Liver (tissue), 9 donors: ENCODE measurements around the gene POLR3G. TPM values are rescaled to one million over a fixed set of nuclear protein-coding genes. Genes with fewer than 3 reads are reported as not detected.

Experiments used
- DNase-seq: peaks from one replicate; pipeline ENCODE4 v3.0.0-alpha.2; 2017; ENCODE audit warnings: low spot score
- H3K27ac ChIP-seq, 2 donors: one replicate each; pipeline ENCODE4 v1.7.0; 2013; ENCODE audit warnings: inconsistent platforms in 2 of 2, low read length in 2 of 2, control low read depth in 1 of 2, low read depth in 1 of 2, mild to moderate bottlenecking in 1 of 2
- H3K27me3 ChIP-seq, 4 donors: one replicate each; pipeline versions ENCODE4 v1.6.1 to v1.7.0; 2013; ENCODE audit warnings: low read length in 3 of 4, inconsistent platforms in 1 of 4, mild to moderate bottlenecking in 1 of 4, moderate library complexity in 1 of 4; ENCODE audit not compliant: control insufficient read depth in 4 of 4, insufficient read depth in 4 of 4
- H3K36me3 ChIP-seq, 4 donors: one replicate each; pipeline versions ENCODE4 v1.6.1 to v1.7.0; 2013; ENCODE audit warnings: low read length in 3 of 4, mild to moderate bottlenecking in 3 of 4, low read depth in 1 of 4, moderate library complexity in 1 of 4; ENCODE audit not compliant: control insufficient read depth in 4 of 4, insufficient read depth in 3 of 4
- H3K4me1 ChIP-seq, 4 donors: one replicate each; pipeline versions ENCODE4 v1.6.1 to v1.7.0; 2013; ENCODE audit warnings: low read length in 3 of 4, mild to moderate bottlenecking in 3 of 4, moderate library complexity in 1 of 4; ENCODE audit not compliant: control insufficient read depth in 4 of 4, insufficient read depth in 4 of 4
- H3K4me3 ChIP-seq, 3 donors: one replicate each; pipeline versions ENCODE4 v1.6.1 to v1.7.0; 2013; ENCODE audit warnings: low read length in 3 of 3, control low read depth in 1 of 3, low read depth in 1 of 3, mild to moderate bottlenecking in 1 of 3
- H3K9ac ChIP-seq, 2 donors: one replicate each; pipeline ENCODE4 v1.7.0; 2013; ENCODE audit warnings: low read length in 2 of 2, mild to moderate bottlenecking in 2 of 2, moderate library complexity in 2 of 2, control low read depth in 1 of 2, low read depth in 1 of 2
- H3K9me3 ChIP-seq, 4 donors: one replicate each; pipeline versions ENCODE4 v1.6.1 to v1.7.0; 2013; ENCODE audit warnings: low read length in 3 of 4; ENCODE audit not compliant: control insufficient read depth in 4 of 4
- EGR1 ChIP-seq, 2 donors: IDR thresholded peaks; 2 replicates each; pipeline ENCODE4 v1.6.1; 2016 to 2018; ENCODE audit warnings: antibody characterized with exemption in 2 of 2, low read depth in 2 of 2
- FOXA1 ChIP-seq: IDR thresholded peaks from 2 replicates; pipeline ENCODE4 v1.6.1; 2016; ENCODE audit warnings: antibody characterized with exemption
- GABPA ChIP-seq, 2 donors: IDR thresholded peaks in 1 of 2; conservative IDR thresholded peaks in 1 of 2; 2 replicates each; pipeline ENCODE4 v1.6.1; 2016; ENCODE audit warnings: antibody characterized with exemption in 2 of 2, mild to moderate bottlenecking in 1 of 2, moderate library complexity in 1 of 2
- HNF4A ChIP-seq, 2 donors: conservative IDR thresholded peaks; 2 replicates each; pipeline ENCODE4 v1.6.1; 2016; ENCODE audit warnings: antibody characterized with exemption in 2 of 2, mild to moderate bottlenecking in 2 of 2
- HNF4G ChIP-seq: IDR thresholded peaks from 2 replicates; pipeline ENCODE4 v1.6.1; 2016; ENCODE audit warnings: antibody characterized with exemption
- JUND ChIP-seq, 2 donors: IDR thresholded peaks; 2 replicates each; pipeline ENCODE4 v1.6.1; 2016; ENCODE audit warnings: antibody characterized with exemption in 2 of 2
- NR2F2 ChIP-seq: IDR thresholded peaks from 2 replicates; pipeline ENCODE4 v1.6.1; 2016; ENCODE audit warnings: antibody characterized with exemption
- RAD21 ChIP-seq, 2 donors: IDR thresholded peaks; 2 replicates each; pipeline ENCODE4 v1.6.1; 2016; ENCODE audit warnings: antibody characterized with exemption in 2 of 2, mild to moderate bottlenecking in 2 of 2
- RXRA ChIP-seq, 2 donors: IDR thresholded peaks; 2 replicates each; pipeline ENCODE4 v1.6.1; 2017 to 2018; ENCODE audit warnings: antibody characterized with exemption in 2 of 2, mild to moderate bottlenecking in 1 of 2
- SP1 ChIP-seq: IDR thresholded peaks from 2 replicates; pipeline ENCODE4 v1.6.1; 2018; ENCODE audit warnings: antibody characterized with exemption, mild to moderate bottlenecking
- TAF1 ChIP-seq: conservative IDR thresholded peaks from 2 replicates; pipeline ENCODE4 v1.6.1; 2016; ENCODE audit warnings: antibody characterized with exemption, mild to moderate bottlenecking
- YY1 ChIP-seq: IDR thresholded peaks from 2 replicates; pipeline ENCODE4 v1.6.1; 2016; ENCODE audit warnings: antibody characterized with exemption, mild to moderate bottlenecking
- WGBS: extraction: QIAGEN DNeasy Blood & Tissue Kit; methylation state at CpG from one replicate; pipeline ENCODE4 v1.1.7; 2013; 5-methylcytosine and 5-hydroxymethylcytosine counted together
- polyA plus RNA-seq, 2 donors: library from polyadenylated mRNA; stranded (reverse) in 1 of 2; unstranded in 1 of 2; fragments of 200-250 nt in 1 of 2; fragments of >200 nt in 1 of 2; fragmentation: Nextera tagmentation in 1 of 2; extraction: Ambion mirVana in 1 of 2; gene quantifications; one replicate each; pipeline versions ENCODE4 v1.2.1 to v1.2.3, GENCODE V29; 2013 to 2015
- total RNA-seq, 2 donors: library from RNA; depleted of rRNA; stranded (reverse); fragments of >200 nt; gene quantifications; one replicate each; pipeline ENCODE4 v1.2.3, GENCODE V29; 2014
- TF ChIP-seq, protein P1 (sequence below): IDR thresholded peaks from 2 replicates; pipeline ENCODE4 v1.6.1; 2016; ENCODE audit warnings: antibody characterized with exemption
- TF ChIP-seq, protein P2 (sequence below): fragments of 150-350 bp; IDR thresholded peaks from 2 replicates; pipeline ENCODE4 v1.5.1; 2017; ENCODE audit warnings: improper control_type of control experiment, low read depth, low read length; ENCODE audit not compliant: missing input control
- donor health status: healthy.
- donor health status: healthy.
- donor health status: healthy.
- donor health status: healthy.
- donor health status: healthy.

The POLR3G gene
- total and polyA plus RNA-seq, 4 donors, result 0.75 to 2.8 (median 1.2) TPM

DNA sequence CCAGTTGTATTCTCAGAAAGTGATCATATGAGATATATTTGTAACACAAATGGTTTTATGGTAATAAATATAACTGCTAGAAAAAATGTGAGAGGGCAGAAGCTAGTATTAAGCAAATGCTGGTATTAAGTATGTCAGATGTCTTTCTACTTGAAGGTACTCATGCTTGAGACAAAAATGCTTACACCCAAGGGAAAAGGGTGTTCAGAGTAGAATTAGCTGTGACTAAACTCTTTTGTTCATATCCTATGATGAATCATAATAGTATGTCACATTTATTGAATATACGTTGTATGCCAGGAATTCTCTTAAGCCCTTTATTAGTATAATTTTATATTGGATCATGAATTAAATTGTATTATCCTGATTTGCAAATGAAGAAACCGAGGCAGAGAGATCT lies 86.1 kb downstream of the POLR3G start:
- Histone ChIP-seq H3K27ac (no peak overlapping the region), H3K9ac (no peak overlapping the region), H3K4me1 (peaks cover 3 to 12% (median 11%) of the 10 kb centered on the region in 4 donors), H3K27me3 (peaks cover 0 to 18% (median 4%) of the 10 kb centered on the region in 4 donors), H3K4me3 (no peak overlapping the region), H3K9me3 (no peaks in the 10 kb centered on the region), H3K36me3 (no peaks in the 10 kb centered on the region)
- WGBS, result 68% methylated on average over 2 of the region's 2 CpGs
- no peak for TF ChIP-seq SP1
- TF ChIP-seq TAF1, result no peak
- no peak for TF ChIP-seq EGR1 (IDR thresholded peaks at IDR 0.05; ENCODE audit: low read depth in 2 of 2)
- no peak for TF ChIP-seq RXRA (IDR thresholded peaks at IDR 0.05)
- TF ChIP-seq YY1, result no peak
- TF ChIP-seq FOXA1, result no peak
- no peak for TF ChIP-seq HNF4A (conservative IDR thresholded peaks at IDR 0.05)
- TF ChIP-seq HNF4G, result no peak
- TF ChIP-seq, protein P1, sequence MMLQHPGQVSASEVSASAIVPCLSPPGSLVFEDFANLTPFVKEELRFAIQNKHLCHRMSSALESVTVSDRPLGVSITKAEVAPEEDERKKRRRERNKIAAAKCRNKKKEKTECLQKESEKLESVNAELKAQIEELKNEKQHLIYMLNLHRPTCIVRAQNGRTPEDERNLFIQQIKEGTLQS, result no peak
- TF ChIP-seq GABPA (IDR thresholded peaks at IDR 0.05 in 1 of 2, conservative IDR thresholded peaks at IDR 0.05 in 1 of 2), result no peak
- no peak for TF ChIP-seq RAD21 (IDR thresholded peaks at IDR 0.05)
- DNase-seq, result no peak

DNA sequence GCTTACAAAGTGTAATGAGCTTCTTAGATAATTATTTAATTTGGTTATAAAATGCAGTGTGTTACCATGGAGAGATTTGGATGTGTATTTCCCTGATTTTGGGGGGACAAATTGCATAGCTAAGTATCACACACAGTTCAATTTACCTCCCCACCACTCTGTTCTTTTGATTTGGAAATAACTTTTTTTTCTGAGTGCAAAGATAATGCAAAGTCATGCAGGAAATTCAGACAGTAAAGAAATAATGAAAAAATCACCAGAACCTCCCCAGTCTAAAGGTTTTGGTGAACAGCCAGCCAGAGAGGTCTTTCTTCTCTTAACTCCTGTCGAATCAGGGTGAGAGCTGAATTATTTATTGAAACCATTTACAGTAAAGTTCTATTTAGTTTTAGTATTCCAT lies 87.1 kb downstream of the POLR3G start:
- no peak for TF ChIP-seq HNF4A (conservative IDR thresholded peaks at IDR 0.05)
- Histone ChIP-seq H3K27me3 (peaks cover 0 to 16% (median 4%) of the 10 kb centered on the region in 4 donors), H3K9me3 (no peaks in the 10 kb centered on the region), H3K9ac (no peak overlapping the region), H3K36me3 (no peaks in the 10 kb centered on the region), H3K4me3 (no peak overlapping the region), H3K27ac (no peak overlapping the region), H3K4me1 (peaks cover 3 to 12% (median 11%) of the 10 kb centered on the region in 4 donors)
- no peak for DNase-seq
- WGBS, result 60% methylated on average over 1 of the region's 1 CpG

DNA sequence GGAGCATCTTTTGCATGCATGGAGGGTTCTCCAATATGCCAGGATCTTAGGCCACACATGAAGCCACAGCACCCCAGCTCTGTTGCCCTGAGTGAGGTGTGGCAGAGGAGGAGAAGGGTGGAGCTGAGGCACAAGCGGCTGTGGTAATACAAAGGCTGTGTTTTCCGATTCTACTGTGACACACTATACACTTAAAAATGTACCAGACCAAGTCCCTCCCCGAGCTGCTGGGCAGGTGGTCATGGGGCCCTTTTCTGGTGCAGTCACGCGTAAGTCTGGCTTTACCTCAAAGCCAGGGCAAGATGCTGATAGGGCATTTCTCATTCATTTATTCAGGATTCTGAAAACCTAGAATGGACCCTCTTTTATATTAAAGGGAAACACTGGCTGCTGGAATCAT lies 87.7 kb downstream of the POLR3G start:
- WGBS, result 70% methylated on average over 5 of the region's 5 CpGs
- TF ChIP-seq NR2F2, result no peak
- TF ChIP-seq SP1, result no peak
- no peak for TF ChIP-seq FOXA1
- no peak for TF ChIP-seq GABPA (IDR thresholded peaks at IDR 0.05 in 1 of 2, conservative IDR thresholded peaks at IDR 0.05 in 1 of 2)
- TF ChIP-seq, protein P2, sequence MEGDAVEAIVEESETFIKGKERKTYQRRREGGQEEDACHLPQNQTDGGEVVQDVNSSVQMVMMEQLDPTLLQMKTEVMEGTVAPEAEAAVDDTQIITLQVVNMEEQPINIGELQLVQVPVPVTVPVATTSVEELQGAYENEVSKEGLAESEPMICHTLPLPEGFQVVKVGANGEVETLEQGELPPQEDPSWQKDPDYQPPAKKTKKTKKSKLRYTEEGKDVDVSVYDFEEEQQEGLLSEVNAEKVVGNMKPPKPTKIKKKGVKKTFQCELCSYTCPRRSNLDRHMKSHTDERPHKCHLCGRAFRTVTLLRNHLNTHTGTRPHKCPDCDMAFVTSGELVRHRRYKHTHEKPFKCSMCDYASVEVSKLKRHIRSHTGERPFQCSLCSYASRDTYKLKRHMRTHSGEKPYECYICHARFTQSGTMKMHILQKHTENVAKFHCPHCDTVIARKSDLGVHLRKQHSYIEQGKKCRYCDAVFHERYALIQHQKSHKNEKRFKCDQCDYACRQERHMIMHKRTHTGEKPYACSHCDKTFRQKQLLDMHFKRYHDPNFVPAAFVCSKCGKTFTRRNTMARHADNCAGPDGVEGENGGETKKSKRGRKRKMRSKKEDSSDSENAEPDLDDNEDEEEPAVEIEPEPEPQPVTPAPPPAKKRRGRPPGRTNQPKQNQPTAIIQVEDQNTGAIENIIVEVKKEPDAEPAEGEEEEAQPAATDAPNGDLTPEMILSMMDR, result no peak
- no peak for TF ChIP-seq RXRA (IDR thresholded peaks at IDR 0.05)
- TF ChIP-seq HNF4A (conservative IDR thresholded peaks at IDR 0.05), result no peak
- no peak for TF ChIP-seq JUND (IDR thresholded peaks at IDR 0.05)
- TF ChIP-seq TAF1, result no peak
- peaks cover 3 to 12% (median 11%) of the 10 kb centered on the region in 4 donors for H3K4me1 ChIP-seq
- no peak for DNase-seq
- no peaks in the 10 kb centered on the region for H3K9me3 ChIP-seq
- no peak overlapping the region for H3K9ac ChIP-seq
- H3K36me3 ChIP-seq, result no peaks in the 10 kb centered on the region
- H3K27ac ChIP-seq, result no peak overlapping the region
- peaks cover 0 to 13% (median 4%) of the 10 kb centered on the region in 4 donors for H3K27me3 ChIP-seq
- no peak overlapping the region for H3K4me3 ChIP-seq
